Parathyroid adenoma (tissue), 2 donors: ENCODE measurements around the gene KMT2C.

ENCODE experiments used
- H2AFZ ChIP-seq: fragments of 300-600 bp; sonication (generic); one replicate; pipeline ENCODE4 v1.7.0; 2017; ENCODE audit warnings: antibody characterized with exemption, mild to moderate bottlenecking
- H3K27ac ChIP-seq: fragments of 300-600 bp; sonication (generic); one replicate; pipeline ENCODE4 v1.7.0; 2017
- H3K27me3 ChIP-seq: fragments of 300-600 bp; sonication (generic); one replicate; pipeline ENCODE4 v1.7.0; 2017; ENCODE audit warnings: low read length; ENCODE audit not compliant: control insufficient read depth, insufficient read depth
- H3K36me3 ChIP-seq: fragments of 300-600 bp; sonication (generic); one replicate; pipeline ENCODE4 v1.7.0; 2017; ENCODE audit warnings: low read length; ENCODE audit not compliant: control insufficient read depth, insufficient read depth
- H3K4me1 ChIP-seq: fragments of 300-600 bp; sonication (generic); one replicate; pipeline ENCODE4 v1.7.0; 2017; ENCODE audit warnings: control low read depth
- H3K4me2 ChIP-seq: fragments of 300-600 bp; sonication (generic); one replicate; pipeline ENCODE4 v1.7.0; 2017; ENCODE audit warnings: low read length
- H3K4me3 ChIP-seq: fragments of 300-600 bp; sonication (generic); one replicate; pipeline ENCODE4 v1.7.0; 2017; ENCODE audit warnings: low read depth, low read length
- H3K79me2 ChIP-seq: fragments of 300-600 bp; sonication (generic); one replicate; pipeline ENCODE4 v1.7.0; 2017; ENCODE audit warnings: control low read depth
- H3K9ac ChIP-seq: fragments of 300-600 bp; sonication (generic); one replicate; pipeline ENCODE4 v1.7.0; 2017; ENCODE audit warnings: mild to moderate bottlenecking
- H3K9me3 ChIP-seq: fragments of 300-600 bp; sonication (generic); one replicate; pipeline ENCODE4 v1.7.0; 2017; ENCODE audit warnings: low read length; ENCODE audit not compliant: control insufficient read depth
- TF ChIP-seq, protein P1 (sequence below): fragments of 300-600 bp; sonication (generic); IDR thresholded peaks from one replicate; pipeline ENCODE4 v1.7.0; 2017; ENCODE audit warnings: antibody characterized with exemption, mild to moderate bottlenecking
- donor health status: primary hyperparathyroidism.

KMT2C gene

DNA sequence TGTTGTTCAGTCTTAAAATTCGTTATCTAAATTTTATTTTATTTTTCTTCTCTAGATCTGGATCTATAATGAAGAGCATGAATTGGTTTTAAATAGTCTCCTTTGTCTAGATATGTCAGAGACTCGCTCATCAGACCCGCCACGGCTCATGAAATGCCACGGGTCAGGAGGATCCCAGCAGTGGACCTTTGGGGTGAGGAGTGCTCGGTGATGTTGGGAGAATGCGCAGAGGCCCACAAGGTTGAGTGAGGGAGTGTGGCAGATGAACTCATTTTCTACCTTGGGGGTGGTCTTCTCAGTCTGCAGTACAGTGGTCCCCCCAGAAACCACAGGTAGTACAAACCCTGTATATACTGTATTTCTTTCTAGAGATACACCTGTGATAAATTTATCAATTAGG, 315.0 kb downstream of the KMT2C start:
- no peaks in the 10 kb centered on the region for H3K9me3 ChIP-seq
- H3K4me1 ChIP-seq: no peaks in the 10 kb centered on the region
- H3K4me3 ChIP-seq: no peak overlapping the region
- no peaks in the 10 kb centered on the region for H3K36me3 ChIP-seq
- no peak overlapping the region for H3K4me2 ChIP-seq
- no peaks in the 10 kb centered on the region for H3K27me3 ChIP-seq
- TF ChIP-seq, protein P1, sequence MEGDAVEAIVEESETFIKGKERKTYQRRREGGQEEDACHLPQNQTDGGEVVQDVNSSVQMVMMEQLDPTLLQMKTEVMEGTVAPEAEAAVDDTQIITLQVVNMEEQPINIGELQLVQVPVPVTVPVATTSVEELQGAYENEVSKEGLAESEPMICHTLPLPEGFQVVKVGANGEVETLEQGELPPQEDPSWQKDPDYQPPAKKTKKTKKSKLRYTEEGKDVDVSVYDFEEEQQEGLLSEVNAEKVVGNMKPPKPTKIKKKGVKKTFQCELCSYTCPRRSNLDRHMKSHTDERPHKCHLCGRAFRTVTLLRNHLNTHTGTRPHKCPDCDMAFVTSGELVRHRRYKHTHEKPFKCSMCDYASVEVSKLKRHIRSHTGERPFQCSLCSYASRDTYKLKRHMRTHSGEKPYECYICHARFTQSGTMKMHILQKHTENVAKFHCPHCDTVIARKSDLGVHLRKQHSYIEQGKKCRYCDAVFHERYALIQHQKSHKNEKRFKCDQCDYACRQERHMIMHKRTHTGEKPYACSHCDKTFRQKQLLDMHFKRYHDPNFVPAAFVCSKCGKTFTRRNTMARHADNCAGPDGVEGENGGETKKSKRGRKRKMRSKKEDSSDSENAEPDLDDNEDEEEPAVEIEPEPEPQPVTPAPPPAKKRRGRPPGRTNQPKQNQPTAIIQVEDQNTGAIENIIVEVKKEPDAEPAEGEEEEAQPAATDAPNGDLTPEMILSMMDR: no peak
- H3K27ac ChIP-seq: no peak overlapping the region
- no peak overlapping the region for H3K9ac ChIP-seq
- no peak overlapping the region for H2AFZ ChIP-seq
- H3K79me2 ChIP-seq: no peaks in the 10 kb centered on the region

- Histone ChIP-seq H3K9ac (no peak overlapping the region), H3K36me3 (no peaks in the 10 kb centered on the region), H3K27me3 (no peaks in the 10 kb centered on the region), H3K79me2 (no peaks in the 10 kb centered on the region), H3K27ac (no peak overlapping the region), H3K4me2 (no peak overlapping the region), H3K9me3 (no peaks in the 10 kb centered on the region), H3K4me1 (no peaks in the 10 kb centered on the region), H3K4me3 (no peak overlapping the region), H2AFZ (no peak overlapping the region)
- TF ChIP-seq, protein P1: no peak
Measured at GRCh38 chr7:152120210-152120609, 315.6 kb downstream of the KMT2C start.

DNA sequence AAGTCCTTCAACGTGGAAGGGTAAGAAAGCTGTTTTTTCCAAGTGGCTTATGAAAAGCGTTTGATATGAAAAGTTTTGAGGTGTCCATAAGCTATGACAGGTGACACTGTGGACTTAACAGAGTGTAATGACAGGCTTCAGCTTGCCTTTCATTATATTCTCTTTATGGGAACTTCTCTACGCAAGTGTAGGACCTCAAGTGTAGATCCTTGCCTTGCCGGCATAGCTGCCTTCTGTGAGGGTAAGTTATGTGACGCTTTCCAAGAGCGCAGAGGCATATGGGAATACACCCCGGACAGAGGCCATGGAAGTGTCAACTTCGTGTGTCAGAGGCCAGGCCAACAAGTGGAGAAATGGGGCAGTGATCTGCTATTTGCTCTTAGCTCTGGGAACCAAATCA, 318.4 kb downstream of the KMT2C start:
- no peak overlapping the region for H3K9ac ChIP-seq
- no peaks in the 10 kb centered on the region for H3K9me3 ChIP-seq
- H3K27me3 ChIP-seq: no peaks in the 10 kb centered on the region
- no peak overlapping the region for H3K4me3 ChIP-seq
- TF ChIP-seq, protein P1: no peak
- H3K36me3 ChIP-seq: no peaks in the 10 kb centered on the region
- H2AFZ ChIP-seq: no peak overlapping the region
- no peak overlapping the region for H3K4me2 ChIP-seq
- H3K79me2 ChIP-seq: no peaks in the 10 kb centered on the region
- H3K27ac ChIP-seq: no peak overlapping the region
- H3K4me1 ChIP-seq: no peaks in the 10 kb centered on the region

DNA sequence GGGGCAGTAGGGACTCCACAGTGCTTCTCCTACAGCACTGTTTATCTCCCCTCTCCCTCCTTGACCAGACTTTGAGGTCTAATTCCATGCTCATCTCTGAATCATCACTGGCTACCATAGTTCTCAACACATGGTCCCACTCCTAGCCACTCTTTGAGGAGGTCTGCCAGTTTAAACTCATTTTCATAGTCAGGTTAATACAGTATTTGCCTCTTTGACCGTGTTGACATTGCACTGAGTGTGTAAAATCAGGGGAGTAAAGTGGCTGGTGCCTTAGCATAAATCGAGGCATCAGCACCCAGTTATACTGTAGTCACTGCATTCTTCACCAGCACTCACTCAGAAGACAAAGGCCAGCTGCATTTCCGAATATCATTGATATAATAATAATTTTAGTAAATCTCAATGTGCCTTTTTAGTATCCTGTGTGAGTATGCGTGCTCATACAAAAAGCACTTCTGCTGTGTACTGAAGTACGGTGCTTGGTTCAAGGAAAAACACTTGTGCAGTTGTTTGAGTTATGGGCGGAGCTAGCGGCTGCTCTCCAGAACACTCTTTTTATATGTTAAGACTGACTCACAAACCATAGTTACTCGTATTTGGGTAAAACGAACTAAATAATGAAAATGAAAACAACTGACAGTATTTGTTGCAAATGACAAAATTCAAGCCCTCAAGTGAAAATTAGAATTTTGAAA, 320.6 kb downstream of the KMT2C start:
- H3K4me3 ChIP-seq: no peak overlapping the region
- H3K9ac ChIP-seq: no peak overlapping the region
- H3K9me3 ChIP-seq: no peaks in the 10 kb centered on the region
- H3K4me2 ChIP-seq: no peak overlapping the region
- no peak overlapping the region for H2AFZ ChIP-seq
- TF ChIP-seq, protein P1: no peak
- H3K4me1 ChIP-seq: no peaks in the 10 kb centered on the region
- no peaks in the 10 kb centered on the region for H3K79me2 ChIP-seq
- no peaks in the 10 kb centered on the region for H3K27me3 ChIP-seq
- H3K36me3 ChIP-seq: no peaks in the 10 kb centered on the region
- H3K27ac ChIP-seq: no peak overlapping the region

GRCh38 chr7:152112829-152113228, 323.0 kb downstream of the KMT2C start:
- Histone ChIP-seq H3K79me2 (no peaks in the 10 kb centered on the region), H3K9me3 (no peaks in the 10 kb centered on the region), H3K27ac (no peak overlapping the region), H3K36me3 (no peaks in the 10 kb centered on the region), H3K4me2 (no peak overlapping the region), H2AFZ (no peak overlapping the region), H3K27me3 (no peaks in the 10 kb centered on the region), H3K4me3 (no peak overlapping the region), H3K9ac (no peak overlapping the region), H3K4me1 (no peaks in the 10 kb centered on the region)
- TF ChIP-seq, protein P1: no peak
